HG02642 (cell line): ENCODE results near the gene MRPL48.

Source experiments
- ATAC-seq: cut with Tn5 transposase; IDR thresholded peaks from one replicate; pipeline ENCODE4 v1.9.1; 2021; ENCODE audit warnings: mild to moderate bottlenecking; ENCODE audit not compliant: unreplicated experiment, poor library complexity

Gene MRPL48

DNA sequence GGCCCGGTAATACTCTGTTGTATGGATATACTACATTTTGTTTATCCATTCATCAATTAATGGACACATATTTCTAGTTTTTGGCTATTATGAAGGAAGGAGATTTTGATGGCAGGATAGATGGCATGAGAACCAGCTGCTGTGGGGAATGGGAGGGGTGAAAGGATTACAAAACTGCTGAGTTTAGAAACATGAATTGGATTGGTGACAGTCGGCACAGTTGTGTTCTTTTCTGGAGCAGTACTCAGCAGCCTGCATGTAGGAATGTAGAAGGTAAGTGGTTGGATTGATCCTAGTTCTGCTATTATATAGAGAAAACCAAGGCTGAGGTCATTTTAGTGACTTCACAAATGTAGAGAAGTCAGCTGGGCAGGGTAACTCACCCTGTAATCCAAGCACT is 96.2 kb downstream of the MRPL48 start:
- ATAC-seq: no peak

- ATAC-seq: no peak
These were observed 100.6 kb downstream of the MRPL48 start for GRCh38 chr11:73888244-73888643.

GRCh38 chr11:73889019-73889418 is 101.3 kb downstream of the MRPL48 start:
- ATAC-seq: no peak

GRCh38 chr11:73889536-73889935 is 101.9 kb downstream of the MRPL48 start:
- ATAC-seq: no peak

GRCh38 chr11:73893041-73893440 is 105.4 kb downstream of the MRPL48 start:
- no peak for ATAC-seq

DNA sequence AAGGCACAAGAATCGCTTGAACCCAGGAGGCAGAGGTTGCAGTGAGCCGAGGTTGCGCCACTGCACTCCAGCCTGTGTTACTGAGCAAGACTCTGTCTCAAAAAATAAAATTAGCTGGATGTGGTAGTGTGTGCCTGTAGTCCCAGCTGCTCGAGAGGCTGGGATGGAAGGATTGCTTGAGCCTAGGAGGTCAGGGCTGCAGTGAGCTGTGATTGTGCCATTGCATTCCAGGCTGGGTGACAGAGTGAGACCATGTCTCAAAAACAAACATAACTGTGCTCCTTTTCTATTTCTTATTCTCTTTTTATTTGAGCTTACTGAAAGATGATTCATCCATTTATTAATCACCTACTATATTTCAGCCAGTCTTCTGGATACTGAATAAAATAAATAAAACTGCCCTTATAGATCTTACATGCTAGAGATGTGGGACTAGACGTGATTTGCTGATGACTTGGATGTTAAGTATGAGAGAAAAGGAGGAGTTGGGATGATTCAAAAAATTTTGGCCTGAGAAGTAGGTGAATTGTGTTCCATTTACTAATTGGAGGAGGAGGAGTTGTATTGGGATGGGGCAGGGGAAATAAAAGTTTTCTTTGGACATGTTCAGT is 107.2 kb downstream of the MRPL48 start:
- no peak for ATAC-seq

GRCh38 chr11:73902303-73902702 is 114.6 kb downstream of the MRPL48 start:
- no peak for ATAC-seq

- ATAC-seq: no peak
These were observed 119.5 kb downstream of the MRPL48 start for GRCh38 chr11:73907191-73907590.

GRCh38 chr11:73912026-73912425 is 124.4 kb downstream of the MRPL48 start:
- no peak for ATAC-seq

- no peak for ATAC-seq
These were observed 125.8 kb downstream of the MRPL48 start for GRCh38 chr11:73913472-73913871.

GRCh38 chr11:73914284-73914683 is 126.6 kb downstream of the MRPL48 start:
- ATAC-seq: no peak
